HPDE6-E6E7 (cell line): ENCODE data around the gene PGBD5.

Source experiments
- DNase-seq: peaks from one replicate; pipeline ENCODE4 v3.0.0; 2011; ENCODE audit warnings: missing footprints; ENCODE audit errors: extremely low spot score

Gene PGBD5

GRCh38 chr1:230396966-230397365 is 29.2 kb downstream of the PGBD5 start:
- no peak for DNase-seq

GRCh38 chr1:230395932-230396331 is 30.2 kb downstream of the PGBD5 start:
- no peak for DNase-seq

- DNase-seq: no peak
These were observed 31.4 kb downstream of the PGBD5 start for GRCh38 chr1:230394741-230395140.

- DNase-seq: no peak
These were observed 32.0 kb downstream of the PGBD5 start for GRCh38 chr1:230394134-230394533.

- no peak for DNase-seq
These were observed 32.4 kb downstream of the PGBD5 start for GRCh38 chr1:230393722-230394121.

GRCh38 chr1:230392920-230393521 is 33.1 kb downstream of the PGBD5 start:
- no peak for DNase-seq

- no peak for DNase-seq
These were observed 33.6 kb downstream of the PGBD5 start for GRCh38 chr1:230392536-230392909.

- DNase-seq: no peak
These were observed 34.2 kb downstream of the PGBD5 start for GRCh38 chr1:230391776-230392535.

- no peak for DNase-seq
These were observed 35.8 kb downstream of the PGBD5 start for GRCh38 chr1:230390371-230390770.

- DNase-seq: no peak
These were observed 38.3 kb downstream of the PGBD5 start for GRCh38 chr1:230387876-230388275.

GRCh38 chr1:230387296-230387695 is 38.8 kb downstream of the PGBD5 start:
- no peak for DNase-seq

GRCh38 chr1:230386637-230387262 is 39.4 kb downstream of the PGBD5 start:
- no peak for DNase-seq

- no peak for DNase-seq
These were observed 40.2 kb downstream of the PGBD5 start for GRCh38 chr1:230385930-230386329.

- DNase-seq: no peak
These were observed 41.0 kb downstream of the PGBD5 start for GRCh38 chr1:230385158-230385450.

- no peak for DNase-seq
These were observed 41.6 kb downstream of the PGBD5 start for GRCh38 chr1:230384380-230385157.

GRCh38 chr1:230383425-230383824 is 42.7 kb downstream of the PGBD5 start:
- DNase-seq: no peak

GRCh38 chr1:230382001-230382491 is 44.1 kb downstream of the PGBD5 start:
- DNase-seq: no peak

GRCh38 chr1:230381585-230381984 is 44.5 kb downstream of the PGBD5 start:
- DNase-seq: no peak

- no peak for DNase-seq
These were observed 45.1 kb downstream of the PGBD5 start for GRCh38 chr1:230381049-230381467.

- DNase-seq: no peak
These were observed 46.2 kb downstream of the PGBD5 start for GRCh38 chr1:230379928-230380327.

- no peak for DNase-seq
These were observed 46.7 kb downstream of the PGBD5 start for GRCh38 chr1:230379462-230379861.

GRCh38 chr1:230377851-230378250 is 48.3 kb downstream of the PGBD5 start:
- DNase-seq: no peak
